Daoy (cell line): ENCODE data around the gene COQ3. TPM values are rescaled to one million over a fixed set of nuclear protein-coding genes. Genes with fewer than 3 reads are reported as not detected.
"Not testable (repeated sequence)": the region's sequence is repeated elsewhere in the genome, so short reads cannot be mapped to it uniquely, and the experiment has no call there.

ENCODE experiments used
- DNase-seq: peaks from one replicate; pipeline ENCODE4 v3.0.0-alpha.2; 2015; ENCODE audit warnings: low read depth
- total RNA-seq: library from RNA; depleted of rRNA; stranded (reverse); fragments of >200 nt; shearing (Covaris generic); gene quantifications from 2 replicates; pipeline ENCODE4 v1.2.3, GENCODE V29; 2014

COQ3 gene
- total RNA-seq, 1 experiment from 2014 or later: 12.9 TPM

DNA sequence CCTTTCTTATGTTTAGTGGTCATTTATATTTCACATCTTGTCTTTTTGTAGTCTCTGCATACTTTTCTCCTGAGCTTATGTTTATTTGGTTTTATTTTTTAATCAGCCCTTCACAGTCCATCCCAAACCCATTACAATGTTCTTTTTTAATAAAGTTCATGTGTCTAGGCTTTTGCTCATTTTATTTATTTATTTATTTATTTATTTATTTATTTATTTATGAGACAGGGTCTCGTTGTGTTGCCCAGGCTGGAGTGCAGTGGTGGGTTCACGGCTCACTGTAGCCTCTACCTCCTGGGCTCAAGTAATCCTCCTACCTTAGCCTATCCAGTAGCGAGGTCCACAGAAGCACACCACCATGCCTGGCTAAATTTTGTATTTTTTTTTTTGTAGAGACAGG, 3.1 kb downstream of the COQ3 start:
- DNase-seq: no peak

- DNase-seq: no peak
Observed at GRCh38 chr6:99384507-99384906, 9.5 kb downstream of the COQ3 start.

- DNase-seq: no peak
Observed at GRCh38 chr6:99378636-99379035, 15.4 kb downstream of the COQ3 start.

DNA sequence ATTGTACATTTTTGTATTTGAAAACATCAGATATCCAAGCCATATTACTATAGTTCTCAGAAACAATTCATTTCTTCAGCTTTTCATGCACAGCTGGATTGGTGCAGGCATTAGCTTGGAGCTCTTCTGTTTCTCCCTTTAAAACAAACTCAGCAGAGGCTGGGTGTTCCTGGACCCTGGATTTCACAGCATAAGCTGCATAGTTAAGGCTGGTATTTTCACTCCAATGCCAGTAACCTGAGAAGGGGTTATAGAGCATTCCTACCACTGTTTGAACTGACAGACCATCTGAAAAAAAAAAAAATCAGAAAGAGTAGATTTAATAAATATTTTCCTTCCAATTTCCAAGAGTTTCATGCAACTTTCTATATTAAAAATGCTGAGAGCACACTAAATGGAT, 24.5 kb downstream of the COQ3 start:
- DNase-seq: no peak

- DNase-seq: no peak
Observed at GRCh38 chr6:99366852-99367251, 27.1 kb downstream of the COQ3 start.

GRCh38 chr6:99364026-99364425, 30.0 kb downstream of the COQ3 start:
- DNase-seq: no peak

DNA sequence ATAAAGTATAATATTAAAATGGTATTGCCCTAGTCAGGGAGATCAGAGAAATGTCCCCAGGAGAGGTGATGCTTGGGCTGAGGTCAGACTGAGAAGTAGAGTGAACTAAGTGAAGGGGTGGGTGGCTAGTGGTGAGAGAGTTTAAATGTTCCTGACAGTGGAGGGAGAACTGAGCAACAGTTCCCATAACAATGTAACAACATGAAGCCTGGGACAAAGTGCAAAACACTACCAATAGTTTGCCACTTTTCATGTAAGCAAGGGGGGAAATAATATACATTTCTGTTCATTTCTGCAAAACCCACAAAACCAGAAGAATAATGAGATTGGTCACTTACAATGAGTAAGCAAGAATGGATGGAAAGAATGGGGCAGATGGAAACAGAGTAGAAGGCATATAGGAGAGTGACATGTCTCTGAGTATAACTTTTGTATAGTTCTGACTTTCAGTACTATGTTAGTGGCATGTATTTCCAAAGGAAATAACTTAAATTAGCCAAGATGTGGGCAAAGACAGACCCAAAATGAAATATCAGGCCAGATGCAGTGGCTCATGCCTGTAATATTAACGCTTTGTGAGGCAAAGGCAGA, 31.2 kb downstream of the COQ3 start:
- DNase-seq: no peak

DNA sequence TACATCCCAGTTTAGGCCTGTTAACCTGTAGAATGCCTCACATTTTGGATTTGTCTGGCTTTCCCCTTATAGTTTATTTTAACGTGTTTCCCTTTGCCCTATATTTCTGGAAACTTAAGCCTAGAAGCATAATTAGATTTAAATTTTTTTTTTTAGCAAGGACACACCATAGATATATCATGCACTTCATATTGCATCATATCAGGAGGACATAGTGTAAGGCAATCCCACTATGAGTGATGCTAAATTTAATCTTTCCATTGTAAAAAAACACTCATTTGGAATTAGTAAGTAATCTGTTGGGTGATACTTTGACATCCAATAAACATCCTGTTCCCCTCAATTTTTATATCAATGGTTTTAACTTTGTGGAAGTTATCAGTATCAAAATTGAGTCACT, 34.2 kb downstream of the COQ3 start:
- DNase-seq: no peak

DNA sequence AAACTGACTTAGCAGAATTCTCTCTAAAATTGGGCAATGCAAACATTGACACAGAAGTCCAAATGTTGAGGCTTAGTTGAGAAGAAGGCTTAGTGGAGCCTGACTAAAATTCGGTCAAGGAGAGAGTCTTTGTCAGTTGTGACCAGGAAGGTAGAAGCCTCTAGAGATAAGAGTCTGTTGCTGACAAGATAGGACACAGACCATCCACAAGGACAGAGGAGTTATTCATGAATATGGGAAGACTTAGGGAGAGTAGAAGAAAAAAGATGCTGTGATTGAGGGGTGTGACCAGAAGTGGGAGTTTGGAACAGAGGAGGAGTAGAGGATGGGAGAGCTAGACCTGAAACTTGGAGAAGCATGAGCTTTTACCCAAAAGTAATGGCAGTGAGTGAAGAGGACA, 37.4 kb downstream of the COQ3 start:
- no peak for DNase-seq

DNA sequence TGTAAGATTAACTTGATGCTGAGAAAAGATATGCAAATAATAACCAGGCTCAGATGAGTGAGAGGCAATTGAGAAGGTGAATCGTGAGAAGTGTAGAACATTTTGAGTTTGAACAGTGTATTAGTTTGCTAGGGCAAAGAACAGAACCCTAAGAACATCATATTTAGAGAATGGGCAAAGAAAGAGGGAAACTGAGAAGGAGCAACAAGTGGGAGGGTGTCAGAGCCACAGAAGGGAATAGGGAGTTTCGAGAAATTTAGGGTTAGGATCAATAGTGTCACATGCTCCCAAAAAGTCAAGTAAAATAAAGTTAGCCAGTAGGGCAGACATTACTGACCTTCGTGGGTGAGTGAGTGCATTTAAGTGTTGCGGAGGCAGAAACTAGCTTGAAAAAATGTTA, 39.0 kb downstream of the COQ3 start:
- no peak for DNase-seq

GRCh38 chr6:99353126-99353525, 40.9 kb downstream of the COQ3 start:
- no peak for DNase-seq

DNA sequence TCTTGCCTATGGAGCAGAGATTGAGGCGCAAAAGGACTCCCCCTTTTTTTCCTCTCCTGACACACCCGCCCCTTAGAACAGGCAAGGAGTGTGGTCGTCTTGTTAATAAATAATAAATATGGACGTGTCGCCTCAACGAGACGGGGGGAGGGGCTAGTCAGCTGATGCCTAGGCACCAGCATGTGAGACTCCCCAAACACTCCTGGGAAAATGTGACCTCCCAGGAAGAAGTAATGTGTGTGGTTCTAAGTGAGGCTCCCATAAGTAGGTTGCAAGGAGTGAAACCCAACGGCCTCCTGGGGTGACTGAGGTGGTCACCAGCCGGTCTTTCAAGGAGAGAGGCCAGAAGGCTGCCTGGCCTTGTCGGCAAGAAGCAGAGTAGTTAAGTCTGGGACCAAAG, 43.4 kb downstream of the COQ3 start:
- DNase-seq: no peak

- peak; percentile 52 for DNase-seq
Observed at GRCh38 chr6:99349171-99350141, 44.5 kb downstream of the COQ3 start, which contains the start of gene FAXC. TSS of gene FAXC (minus strand) at chr6:99349674. CDS start at chr6:99349372, 302 bp downstream.

DNA sequence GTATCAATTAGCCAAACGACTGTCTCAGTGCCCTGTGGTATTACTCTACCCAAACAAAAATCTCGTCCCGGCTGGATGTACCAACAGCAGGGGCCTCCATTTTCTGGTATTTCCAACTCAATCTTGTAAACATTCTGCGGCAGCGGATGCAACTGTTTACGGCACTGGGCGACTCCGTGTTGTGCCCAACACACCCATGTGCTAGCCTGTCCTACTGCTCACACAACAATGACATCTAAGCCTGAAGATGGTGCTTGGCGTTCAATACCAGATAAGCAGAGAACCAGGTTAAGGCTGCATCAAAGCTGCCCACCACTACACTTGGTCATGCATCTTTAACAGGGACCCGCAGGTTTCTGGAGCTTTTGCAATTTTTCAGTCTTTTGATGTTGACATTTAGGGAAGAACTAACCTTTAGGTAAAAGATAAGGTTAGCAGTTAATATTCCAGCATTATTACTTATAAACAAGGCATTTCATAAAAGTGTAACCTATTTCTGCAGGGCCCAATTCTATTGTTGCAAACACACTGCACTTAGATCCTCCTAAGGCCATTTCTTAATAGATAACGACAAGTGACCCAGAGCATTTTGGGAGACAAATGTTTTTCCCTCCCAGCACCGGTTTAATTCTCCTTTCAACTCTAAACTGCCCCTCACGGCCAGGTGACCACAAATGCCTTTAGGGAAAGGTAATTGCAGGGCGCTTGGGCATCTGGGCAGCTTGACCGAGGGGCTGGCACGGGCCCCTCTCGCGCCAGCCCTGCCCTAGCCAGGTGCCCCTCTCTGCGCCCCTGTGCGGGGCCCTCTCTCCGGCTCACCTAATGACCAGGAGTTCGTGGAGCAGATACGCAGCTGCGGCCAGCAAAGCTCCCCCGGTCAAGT, 45.5 kb downstream of the COQ3 start:
- DNase-seq: no peak

GRCh38 chr6:99347804-99348203, 46.2 kb downstream of the COQ3 start:
- DNase-seq: no peak

- no peak for DNase-seq
Observed at GRCh38 chr6:99346595-99346994, 47.4 kb downstream of the COQ3 start.

DNA sequence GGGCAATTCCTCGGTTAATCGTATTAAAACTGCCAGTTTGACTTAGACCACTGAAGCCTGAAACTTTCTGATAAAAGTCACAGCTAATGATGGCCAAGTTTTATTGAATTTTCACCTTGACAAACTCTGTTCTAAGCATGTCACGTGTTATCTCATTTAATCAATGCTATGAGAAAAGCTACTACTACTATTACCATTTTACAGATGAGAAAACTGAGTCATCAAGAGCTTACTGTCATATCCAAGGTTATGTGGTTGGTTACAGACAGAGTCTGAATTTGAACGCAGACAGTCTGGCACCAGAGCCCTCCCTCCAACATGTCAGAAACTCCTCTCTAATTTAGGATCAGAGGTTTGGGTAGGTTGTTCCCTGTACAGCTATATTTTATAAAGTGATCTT, 48.8 kb downstream of the COQ3 start:
- no peak for DNase-seq

DNA sequence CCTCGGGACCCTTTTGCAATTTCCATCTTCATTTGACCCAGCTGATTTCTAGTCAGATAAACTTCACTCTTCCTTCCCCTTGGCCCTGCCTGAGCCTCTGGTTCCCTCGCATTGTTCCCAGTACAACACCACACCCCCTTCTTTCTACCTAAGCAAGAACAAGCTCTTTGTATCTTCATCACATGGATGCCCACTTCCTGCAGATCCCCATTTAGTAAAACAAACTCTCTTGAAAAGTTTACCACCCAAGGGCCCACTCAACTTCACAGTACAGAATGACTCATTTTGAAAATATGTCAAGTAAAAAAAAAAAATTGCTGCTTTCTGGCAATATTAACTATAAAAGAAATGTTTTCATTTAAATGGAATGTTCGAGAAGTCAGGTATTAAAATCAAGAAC, 49.7 kb downstream of the COQ3 start:
- peak; percentile 79 for DNase-seq

DNA sequence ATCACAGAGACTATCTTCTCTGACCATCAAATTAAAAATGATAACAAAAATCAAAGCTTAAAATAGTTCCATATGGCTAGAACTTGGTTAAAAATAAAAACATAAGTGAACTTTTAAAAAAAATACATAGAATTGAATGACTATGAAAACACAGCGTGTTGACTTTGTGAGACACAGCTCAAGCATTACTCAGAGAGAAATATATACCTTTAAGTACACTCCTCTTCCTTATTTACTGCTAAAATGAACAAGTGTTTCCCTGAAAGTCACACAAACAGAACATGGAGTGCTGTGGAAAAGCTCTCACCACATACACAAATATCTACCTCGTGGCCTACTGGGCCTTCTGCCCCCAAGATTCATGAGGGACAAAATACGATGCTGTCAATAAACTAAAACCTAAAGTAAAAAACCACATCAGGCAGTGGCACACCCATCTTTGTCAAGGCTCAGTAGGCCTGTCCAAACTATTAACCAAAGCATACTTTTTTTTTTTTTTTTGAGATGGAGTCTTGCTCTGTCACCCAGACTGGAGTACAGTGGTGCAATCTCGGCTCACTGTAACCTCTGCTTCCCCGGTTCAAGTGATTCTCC, 52.0 kb downstream of the COQ3 start:
- DNase-seq: no peak

GRCh38 chr6:99338188-99338587, 55.8 kb downstream of the COQ3 start:
- DNase-seq: no peak

DNA sequence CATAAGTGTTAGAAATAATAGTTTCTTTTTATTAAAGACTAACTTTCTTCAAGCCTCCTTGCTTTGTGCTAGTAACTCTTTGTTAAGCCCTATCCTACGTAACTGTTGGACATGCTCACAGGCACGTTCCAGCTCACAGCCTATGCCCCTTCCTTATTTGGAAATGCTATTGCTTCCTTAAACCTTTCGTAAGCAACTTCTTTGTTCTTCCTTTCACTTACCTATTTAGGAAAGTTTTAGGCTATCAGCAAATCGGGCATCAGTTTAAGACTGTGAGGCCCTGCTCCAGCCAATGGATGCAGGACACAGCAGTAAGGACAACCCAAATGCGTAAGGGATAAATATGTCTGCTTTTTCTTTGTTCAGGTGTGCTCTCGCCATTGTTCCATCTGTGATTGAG, 58.7 kb downstream of the COQ3 start:
- DNase-seq: not testable (repeated sequence)
